A673 (cell line): ENCODE results near the gene GBP2. TPM values are rescaled to one million over a fixed set of nuclear protein-coding genes. Genes with fewer than 3 reads are reported as not detected.

Experiments
- BruUV-seq: library from RNA; stranded (reverse); fragments of 400-500 nt; replicated peaks from 2 replicates; lab custom pipeline; 2021; lab: Mats Ljungman, UMichigan
- CTCF ChIA-PET: fragments of 300-600 bp; sonication (Branson Sonifier 250); formaldehyde crosslinking; loops from one replicate; lab custom pipeline; 2022; ENCODE audit warnings: antibody characterized with exemption; lab: Charles Lee
- POLR2A ChIA-PET: fragments of 300-600 bp; sonication (Branson Sonifier 250); formaldehyde crosslinking; loops from one replicate; lab custom pipeline; 2022; ENCODE audit warnings: antibody characterized with exemption; ENCODE audit not compliant: low non-redundant PET; lab: Charles Lee
- DNase-seq: peaks from one replicate; pipeline ENCODE4 v3.0.0-alpha.2; 2015; ENCODE audit warnings: low spot score
- H3K27ac ChIP-seq: fragments of 200-600 bp; sonication (generic); 2 replicates; pipeline ENCODE4 v1.5.1; 2016; ENCODE audit warnings: mixed run types, low read depth, mild to moderate bottlenecking, mixed read lengths, antibody characterized with exemption, low read length; ENCODE audit not compliant: poor library complexity, severe bottlenecking
- H3K27me3 ChIP-seq: fragments of 200-600 bp; sonication (generic); replicated peaks from 2 replicates; pipeline ENCODE4 v1.6.1; 2017; ENCODE audit warnings: mixed run types, low read depth, mild to moderate bottlenecking, mixed read lengths, antibody characterized with exemption, low read length; ENCODE audit not compliant: insufficient read depth, poor library complexity
- H3K36me3 ChIP-seq: fragments of 200-600 bp; sonication (generic); 2 replicates; pipeline ENCODE4 v1.6.1; 2016; ENCODE audit warnings: mixed run types, mild to moderate bottlenecking, mixed read lengths, antibody characterized with exemption, low read length; ENCODE audit not compliant: insufficient read depth, poor library complexity, severe bottlenecking
- H3K4me1 ChIP-seq: fragments of 200-600 bp; sonication (generic); 2 replicates; pipeline ENCODE4 v1.6.1; 2017; ENCODE audit warnings: mixed run types, mild to moderate bottlenecking, mixed read lengths, antibody characterized with exemption, low read length; ENCODE audit not compliant: insufficient read depth, poor library complexity, severe bottlenecking
- H3K4me3 ChIP-seq: fragments of 200-600 bp; sonication (generic); 2 replicates; pipeline ENCODE4 v1.5.1; 2016; ENCODE audit warnings: low read depth, mixed run types, mild to moderate bottlenecking, mixed read lengths, low read length; ENCODE audit not compliant: poor library complexity, severe bottlenecking
- H3K9me3 ChIP-seq: fragments of 200-600 bp; sonication (generic); 2 replicates; pipeline ENCODE4 v1.6.1; 2016; ENCODE audit warnings: mixed run types, low read depth, mild to moderate bottlenecking, mixed read lengths, antibody characterized with exemption, low read length; ENCODE audit not compliant: poor library complexity, severe bottlenecking
- CTCF ChIP-seq: fragments of 300-800, 200-600 bp; sonication (generic); conservative IDR thresholded peaks from 2 replicates; pipeline ENCODE4 v1.5.1; 2017; ENCODE audit warnings: low read depth, mild to moderate bottlenecking, antibody characterized with exemption, low read length, moderate library complexity, mixed read lengths
- EZH2 ChIP-seq: fragments of 200-600 bp; sonication (generic); IDR thresholded peaks from 2 replicates; pipeline ENCODE4 v1.6.1; 2017; ENCODE audit warnings: borderline replicate concordance, low read depth, mild to moderate bottlenecking, mixed read lengths, antibody characterized with exemption, low read length; ENCODE audit not compliant: poor library complexity, severe bottlenecking
- intact Hi-C: fragments of 100-400 bp; cut with micrococcal nuclease; formaldehyde crosslinking; loops from one replicate; pipeline ENCODE4 v1.10.0; 2022; ENCODE audit not compliant: unreplicated experiment
- total RNA-seq: library from RNA; stranded (reverse); gene quantifications from 2 replicates; pipeline ENCODE4 v1.2.3, GENCODE V29; 2021

GBP2 gene
- total RNA-seq, 1 experiment from 2014 or later, result 4.5 TPM

GRCh38 chr1:89060091-89060490, 65.8 kb downstream of the GBP2 start:
- Histone ChIP-seq H3K27me3 (no peaks in the 10 kb centered on the region), H3K9me3 (no peaks in the 10 kb centered on the region), H3K36me3 (no peaks in the 10 kb centered on the region), H3K4me1 (peaks cover 3% of the 10 kb centered on the region), H3K27ac (no peak overlapping the region), H3K4me3 (no peak overlapping the region)
- ChIA-PET POLR2A (no interaction called here), CTCF (no interaction called here)
- intact Hi-C loops, result no loop called here
- TF ChIP-seq CTCF (no peak), EZH2 (no peak)
- no peak for DNase-seq
- no TSS peak for BruUV-seq

Other genes with a start within 250 kb of the GBP2 start
- gene GTF2B, start 234.5 kb downstream of the GBP2 start, total RNA-seq, result 28.9 and 31.9 TPM in 2 replicates
- 31.1 and 35.4 TPM in 2 replicates for gene KYAT3, start 133.5 kb downstream of the GBP2 start, total RNA-seq
- 21.1 and 23.9 TPM in 2 replicates for gene RBMXL1, start 133.5 kb downstream of the GBP2 start, total RNA-seq
- gene GBP3, start 103.2 kb downstream of the GBP2 start, total RNA-seq, result 2.6 and 6.3 TPM in 2 replicates
- 9.4 and 10.1 TPM in 2 replicates for gene GBP1, start 60.9 kb downstream of the GBP2 start, total RNA-seq
- gene GBP7, start 49.9 kb upstream of the GBP2 start, total RNA-seq, result not detected in 2 replicates
- gene GBP4, start 72.8 kb upstream of the GBP2 start, total RNA-seq, result 0.79 and 1.7 TPM in 2 replicates
- gene GBP5, start 146.7 kb upstream of the GBP2 start, total RNA-seq, result 0.09 TPM in 1 of 2 replicates, not detected in the other
- gene GBP6, start 237.9 kb upstream of the GBP2 start, total RNA-seq, result not detected in 2 replicates